Epithelial cell of esophagus (primary cell): ENCODE data around the gene GRIN2A.

Experiments
- DNase-seq: peaks from one replicate; pipeline ENCODE4 v3.0.0; 2010; ENCODE audit warnings: low read depth
- H3K4me3 ChIP-seq: 2 replicates; pipeline ENCODE4 v1.5.1; 2011; ENCODE audit warnings: mild to moderate bottlenecking, low read length, control low read depth
- TF ChIP-seq, protein P1 (sequence below): IDR thresholded peaks from 2 replicates; pipeline ENCODE4 v1.5.1; 2011; ENCODE audit warnings: low read depth, mild to moderate bottlenecking, low read length, control low read depth, inconsistent platforms; ENCODE audit not compliant: insufficient read depth; ENCODE audit errors: missing control alignments

Gene GRIN2A

DNA sequence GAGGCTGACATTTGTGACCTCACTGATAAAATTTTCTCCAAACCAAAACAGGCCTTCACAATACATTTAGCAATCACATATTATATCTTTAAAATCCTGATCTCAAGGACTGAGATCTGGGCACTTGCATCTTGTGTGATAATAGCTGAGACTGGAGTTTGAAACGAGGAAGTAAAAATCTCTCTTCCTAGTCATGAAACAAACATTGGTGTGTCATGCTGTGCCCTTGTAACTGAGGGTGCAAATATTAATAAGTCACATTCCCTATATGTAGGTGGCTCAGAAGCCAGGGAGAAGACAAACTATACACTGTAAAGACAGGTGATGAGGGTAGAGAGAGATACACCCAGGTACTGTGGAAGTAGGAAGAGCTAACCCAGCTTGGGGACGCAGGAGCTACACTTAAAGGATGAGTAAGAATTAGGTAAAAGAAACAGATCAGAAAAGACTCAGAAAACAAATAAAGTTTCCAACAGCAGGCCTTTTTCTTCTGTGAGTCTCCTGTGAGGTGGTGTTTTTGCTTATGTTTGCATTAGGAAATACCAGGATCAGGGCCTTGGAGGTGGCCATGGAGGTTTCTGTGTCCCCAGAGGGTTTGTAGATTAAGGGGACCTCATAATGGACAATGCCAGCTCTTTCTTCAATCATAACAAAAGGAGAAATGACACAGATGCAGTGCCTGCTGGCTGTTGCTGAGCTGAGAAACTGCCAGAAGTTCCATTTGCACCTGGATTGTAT lies 335.7 kb downstream of the GRIN2A start:
- peak; percentile 29 for DNase-seq
- H3K4me3 ChIP-seq, result no peak overlapping the region
- TF ChIP-seq, protein P1, sequence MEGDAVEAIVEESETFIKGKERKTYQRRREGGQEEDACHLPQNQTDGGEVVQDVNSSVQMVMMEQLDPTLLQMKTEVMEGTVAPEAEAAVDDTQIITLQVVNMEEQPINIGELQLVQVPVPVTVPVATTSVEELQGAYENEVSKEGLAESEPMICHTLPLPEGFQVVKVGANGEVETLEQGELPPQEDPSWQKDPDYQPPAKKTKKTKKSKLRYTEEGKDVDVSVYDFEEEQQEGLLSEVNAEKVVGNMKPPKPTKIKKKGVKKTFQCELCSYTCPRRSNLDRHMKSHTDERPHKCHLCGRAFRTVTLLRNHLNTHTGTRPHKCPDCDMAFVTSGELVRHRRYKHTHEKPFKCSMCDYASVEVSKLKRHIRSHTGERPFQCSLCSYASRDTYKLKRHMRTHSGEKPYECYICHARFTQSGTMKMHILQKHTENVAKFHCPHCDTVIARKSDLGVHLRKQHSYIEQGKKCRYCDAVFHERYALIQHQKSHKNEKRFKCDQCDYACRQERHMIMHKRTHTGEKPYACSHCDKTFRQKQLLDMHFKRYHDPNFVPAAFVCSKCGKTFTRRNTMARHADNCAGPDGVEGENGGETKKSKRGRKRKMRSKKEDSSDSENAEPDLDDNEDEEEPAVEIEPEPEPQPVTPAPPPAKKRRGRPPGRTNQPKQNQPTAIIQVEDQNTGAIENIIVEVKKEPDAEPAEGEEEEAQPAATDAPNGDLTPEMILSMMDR, result no peak

DNA sequence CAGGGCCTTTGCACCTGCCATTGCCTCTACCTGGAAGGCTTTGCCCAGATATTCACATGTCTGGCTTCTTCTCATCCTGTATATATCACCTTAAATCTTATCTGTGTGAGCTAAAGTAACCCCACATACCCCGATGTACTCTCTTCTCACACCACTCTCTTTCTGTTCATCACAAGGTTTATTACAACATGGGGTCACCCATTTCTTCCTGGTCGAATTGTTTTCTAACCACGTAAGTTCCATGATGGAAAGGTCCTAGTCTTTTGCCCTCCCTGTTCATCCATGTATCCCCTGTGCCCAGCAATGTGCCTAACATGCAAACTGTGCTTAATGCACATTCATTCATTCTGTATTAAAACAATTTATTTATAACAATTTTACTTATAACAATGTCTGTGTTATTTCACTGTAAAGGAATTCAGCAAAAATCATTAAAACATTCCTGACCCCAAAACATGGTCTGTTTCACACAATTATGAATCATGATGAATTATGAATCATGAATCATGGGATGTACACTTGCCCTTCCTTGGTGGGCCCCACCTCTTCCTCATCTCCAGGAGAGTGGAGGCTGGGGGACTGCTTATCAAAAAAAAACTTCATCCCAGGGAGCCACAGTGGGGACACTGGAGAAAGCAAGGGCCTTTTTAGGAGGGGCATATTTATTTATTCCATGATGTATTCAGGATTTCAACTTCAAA lies 336.4 kb downstream of the GRIN2A start:
- TF ChIP-seq, protein P1, result no peak
- H3K4me3 ChIP-seq, result no peak overlapping the region
- peak; percentile 21 for DNase-seq

DNA sequence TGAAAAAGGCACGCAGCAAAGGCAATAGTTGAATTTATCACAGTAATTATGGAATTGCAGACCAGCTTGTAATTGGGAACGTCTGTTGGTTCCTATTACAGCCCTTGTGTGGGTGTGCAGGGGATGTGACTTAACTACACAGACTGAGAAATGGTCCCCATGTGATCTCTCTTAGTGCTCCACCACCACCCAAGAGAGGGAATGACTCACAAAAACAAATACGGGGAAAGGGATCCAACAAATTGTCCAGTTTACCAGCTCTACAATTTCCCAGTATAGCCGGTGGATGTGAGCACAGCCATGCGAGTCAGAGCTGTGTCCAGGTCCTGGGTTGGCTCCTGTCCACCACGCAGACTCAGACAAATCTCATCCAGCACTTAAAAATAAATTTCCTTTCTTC lies 337.9 kb downstream of the GRIN2A start:
- no peak overlapping the region for H3K4me3 ChIP-seq
- DNase-seq, result no peak
- TF ChIP-seq, protein P1, result no peak

DNA sequence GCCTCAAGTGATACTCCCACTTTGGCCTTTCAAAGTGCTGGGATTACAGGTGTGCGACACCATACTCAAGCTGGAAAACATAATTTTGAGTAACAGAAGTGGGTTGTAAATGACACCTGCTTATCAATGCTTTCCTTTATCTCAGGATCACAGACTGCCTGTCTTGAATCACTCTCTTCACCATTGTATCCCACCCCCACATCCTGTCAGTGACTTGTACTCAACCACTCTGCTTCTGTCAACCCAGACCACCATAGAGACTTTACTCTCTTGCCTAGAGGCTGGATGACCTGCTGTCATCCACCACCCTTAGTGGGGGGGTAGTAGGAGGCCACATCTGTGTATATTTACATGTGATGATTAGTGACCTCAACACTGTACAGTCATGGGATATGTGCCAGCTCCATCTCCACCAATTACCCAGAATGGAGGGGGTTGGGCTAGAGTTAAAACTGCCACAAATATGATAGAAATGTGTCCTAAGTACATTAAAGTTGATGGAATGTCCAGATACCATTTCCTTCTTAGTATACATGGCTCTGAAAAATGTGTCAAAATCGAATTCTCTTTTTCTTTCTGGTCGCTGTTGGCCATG lies 338.7 kb downstream of the GRIN2A start:
- TF ChIP-seq, protein P1, result no peak
- H3K4me3 ChIP-seq, result no peak overlapping the region
- DNase-seq, result no peak

DNA sequence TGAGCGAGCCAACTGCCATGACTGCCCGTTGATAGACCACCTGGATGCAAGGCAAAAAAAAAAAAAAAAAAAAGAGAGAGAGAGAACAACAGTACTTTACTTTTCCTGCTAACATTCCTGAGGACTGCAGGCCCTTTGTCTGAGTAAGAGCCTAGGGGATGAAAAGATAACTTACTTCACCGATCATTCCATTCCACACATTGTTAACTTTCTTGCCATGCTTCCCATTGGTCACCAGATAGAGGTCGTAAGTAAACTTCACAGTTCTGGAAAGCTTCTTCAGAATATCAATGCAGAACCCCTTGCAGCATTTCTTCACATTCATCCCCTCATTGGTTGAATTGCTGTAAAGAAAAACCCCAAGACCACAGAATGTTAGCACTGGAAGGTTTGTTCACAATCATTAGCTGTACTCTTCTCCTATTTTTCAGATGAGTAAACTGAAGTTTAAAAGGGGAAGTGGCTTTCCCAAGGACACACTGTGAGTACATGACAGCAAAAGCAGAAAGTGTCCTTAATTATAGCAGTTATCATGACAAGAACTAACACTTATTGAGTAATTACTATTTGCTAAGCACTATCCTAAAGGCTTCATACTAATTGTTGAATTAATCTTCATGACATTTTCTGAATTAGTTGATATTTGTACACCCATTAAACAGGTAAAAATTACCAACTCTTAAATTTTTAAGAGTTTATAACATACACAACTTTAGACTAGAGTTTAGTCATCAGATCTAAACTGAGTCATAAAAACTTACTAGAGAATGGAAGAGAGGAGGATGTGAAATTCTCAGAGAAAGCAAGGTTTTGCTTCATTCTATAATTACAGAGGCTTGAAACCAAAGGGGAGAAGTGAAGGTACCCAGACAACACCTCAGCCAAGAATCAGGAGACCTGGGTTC lies 341.2 kb downstream of the GRIN2A start:
- TF ChIP-seq, protein P1, result no peak
- no peak overlapping the region for H3K4me3 ChIP-seq
- DNase-seq, result no peak

DNA sequence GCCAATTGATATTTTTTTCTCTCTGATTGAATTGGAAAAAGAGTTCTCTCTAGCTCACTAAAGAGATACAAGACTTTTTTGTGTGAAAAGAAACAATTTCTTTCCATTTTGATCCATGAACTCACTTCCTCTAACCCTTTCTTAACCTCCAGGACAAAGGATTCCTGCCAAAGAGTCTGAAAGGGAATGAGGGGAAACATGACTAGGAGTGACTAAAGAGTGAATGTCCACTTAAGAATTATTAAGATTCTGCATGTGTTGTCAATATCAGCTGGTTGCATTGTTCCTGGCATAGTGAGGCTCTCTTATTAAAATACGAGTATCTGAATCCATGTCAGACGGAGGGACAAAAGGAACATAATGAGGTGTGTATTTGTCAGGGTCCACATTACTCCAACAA lies 344.7 kb downstream of the GRIN2A start:
- no peak overlapping the region for H3K4me3 ChIP-seq
- TF ChIP-seq, protein P1, result no peak
- no peak for DNase-seq
